Middle frontal gyrus (tissue), 1 donor: ENCODE results near the gene MTMR3.
"Not testable (repeated sequence)": the region's sequence is repeated elsewhere in the genome, so short reads cannot be mapped to it uniquely, and the experiment has no call there.

Source experiments
- DNase-seq: peaks from one replicate; pipeline ENCODE4 v3.0.0-alpha.2; 2015; ENCODE audit warnings: low spot score; ENCODE audit errors: extremely low spot score

Gene MTMR3

DNA sequence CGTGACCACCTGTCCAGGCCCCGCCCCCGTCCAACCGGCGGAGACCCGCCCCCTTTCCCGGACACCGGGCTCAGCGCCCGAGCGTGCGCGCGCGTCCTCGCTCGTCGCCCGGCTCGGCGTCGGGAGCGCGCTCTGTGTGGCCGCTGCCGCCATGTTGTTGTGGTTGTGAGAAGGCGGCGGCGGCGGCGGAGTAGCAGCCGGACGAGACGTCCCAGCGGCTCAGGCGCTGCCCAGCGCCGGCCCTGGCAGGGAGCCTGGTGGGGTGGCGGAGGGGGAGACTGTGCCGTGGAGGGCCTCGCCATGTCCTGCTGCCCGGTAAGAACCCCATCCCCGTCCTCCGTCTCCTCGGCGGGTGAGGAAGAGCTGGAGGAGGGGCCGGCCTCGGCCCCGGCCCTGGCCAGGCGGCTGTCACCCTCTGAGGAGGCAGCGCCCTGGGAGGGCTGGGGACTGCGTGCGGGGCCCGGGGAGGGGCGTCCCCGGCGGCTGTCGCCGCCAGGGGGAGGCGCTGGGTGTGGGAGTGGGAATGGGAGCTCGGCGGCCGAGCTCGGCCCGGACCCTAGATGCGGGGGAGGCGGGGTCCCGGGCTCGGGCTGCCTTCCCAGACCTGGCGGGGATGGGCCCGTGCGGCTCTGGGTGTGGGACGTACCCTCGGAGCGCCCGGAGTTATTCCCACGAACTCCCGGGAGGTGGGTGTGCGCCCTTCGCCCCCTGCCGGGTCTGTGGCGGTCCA lies at the start of gene MTMR3:
TSS of gene MTMR3 (plus strand) at position 130 of the 730 bp plus-strand sequence. CDS start 87,886 bp downstream, outside the sequence.
- peak; percentile 79 for DNase-seq

DNA sequence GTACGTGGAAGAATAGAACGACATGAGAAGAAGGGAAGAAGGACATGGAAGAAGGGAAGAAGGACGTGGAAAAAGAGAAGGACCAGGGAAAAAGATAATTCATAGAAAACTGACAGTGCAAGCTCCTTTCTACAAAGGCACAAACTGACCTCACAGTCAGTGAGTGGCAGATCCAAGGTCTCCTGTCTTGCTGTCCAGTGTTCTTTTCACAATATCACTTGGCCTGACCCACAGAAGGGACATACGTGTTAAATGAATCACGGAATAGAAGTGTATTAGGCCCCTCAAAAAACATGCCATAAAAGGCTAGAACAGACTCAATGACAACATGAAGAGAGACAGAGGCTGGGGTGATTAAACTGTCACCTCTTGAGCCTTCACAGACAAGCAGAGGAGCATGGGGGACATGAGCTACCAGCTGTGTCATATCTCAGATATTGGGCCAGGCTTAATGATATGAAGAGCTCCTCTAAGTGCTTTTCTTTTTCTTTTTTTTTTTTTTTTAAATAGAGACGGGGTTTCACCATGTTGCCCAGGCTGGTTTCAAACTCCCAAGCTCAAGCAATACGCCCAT lies 49.5 kb upstream of the MTMR3 start:
- DNase-seq: no peak

DNA sequence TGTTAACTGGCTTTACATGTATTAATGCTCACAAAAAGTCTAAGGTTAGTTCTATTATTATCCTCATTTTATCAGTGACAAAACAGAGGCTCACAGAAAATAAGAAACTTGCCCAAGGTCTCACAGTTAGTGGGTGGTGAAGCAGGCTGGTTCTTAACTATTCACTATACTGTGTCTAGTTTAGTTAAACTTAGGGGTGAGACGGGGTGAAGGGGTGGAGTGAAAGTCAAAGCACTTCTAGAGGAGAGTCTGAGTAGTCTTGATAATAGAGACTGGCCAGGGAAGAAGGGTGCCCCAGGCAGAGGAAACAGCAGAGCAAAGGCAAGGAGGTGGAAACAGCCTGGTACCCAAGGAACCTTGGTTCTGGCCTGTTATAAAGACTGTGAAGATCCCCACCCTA lies 48.9 kb upstream of the MTMR3 start:
- no peak for DNase-seq

DNA sequence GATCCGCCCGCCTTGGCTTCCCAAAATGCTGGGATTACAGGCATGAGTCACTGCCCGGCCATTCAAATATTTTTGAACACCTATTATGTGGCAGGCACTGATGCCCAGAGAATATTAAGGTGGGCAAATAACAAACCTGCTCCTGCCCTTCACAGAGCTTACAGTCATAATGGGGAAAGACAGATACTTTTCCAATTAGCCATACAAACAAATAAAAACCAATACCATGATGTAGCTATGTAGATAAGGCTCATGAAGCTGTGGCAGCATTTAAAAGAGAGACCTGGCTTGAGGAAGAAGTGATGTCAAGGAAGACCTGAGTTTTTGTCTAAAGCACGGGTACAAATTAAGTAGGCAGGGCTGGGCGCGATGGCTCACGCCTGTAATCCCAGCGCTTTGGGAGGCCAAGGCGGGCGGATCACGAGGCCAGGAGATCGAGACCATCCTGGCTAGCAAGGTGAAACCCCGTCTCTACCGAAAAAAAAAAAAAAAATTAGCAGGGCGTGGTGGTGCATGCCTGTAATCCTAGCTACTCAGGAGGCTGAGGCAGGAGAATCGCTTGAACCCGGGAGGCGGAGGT lies 46.1 kb upstream of the MTMR3 start:
- DNase-seq: not testable (repeated sequence)

DNA sequence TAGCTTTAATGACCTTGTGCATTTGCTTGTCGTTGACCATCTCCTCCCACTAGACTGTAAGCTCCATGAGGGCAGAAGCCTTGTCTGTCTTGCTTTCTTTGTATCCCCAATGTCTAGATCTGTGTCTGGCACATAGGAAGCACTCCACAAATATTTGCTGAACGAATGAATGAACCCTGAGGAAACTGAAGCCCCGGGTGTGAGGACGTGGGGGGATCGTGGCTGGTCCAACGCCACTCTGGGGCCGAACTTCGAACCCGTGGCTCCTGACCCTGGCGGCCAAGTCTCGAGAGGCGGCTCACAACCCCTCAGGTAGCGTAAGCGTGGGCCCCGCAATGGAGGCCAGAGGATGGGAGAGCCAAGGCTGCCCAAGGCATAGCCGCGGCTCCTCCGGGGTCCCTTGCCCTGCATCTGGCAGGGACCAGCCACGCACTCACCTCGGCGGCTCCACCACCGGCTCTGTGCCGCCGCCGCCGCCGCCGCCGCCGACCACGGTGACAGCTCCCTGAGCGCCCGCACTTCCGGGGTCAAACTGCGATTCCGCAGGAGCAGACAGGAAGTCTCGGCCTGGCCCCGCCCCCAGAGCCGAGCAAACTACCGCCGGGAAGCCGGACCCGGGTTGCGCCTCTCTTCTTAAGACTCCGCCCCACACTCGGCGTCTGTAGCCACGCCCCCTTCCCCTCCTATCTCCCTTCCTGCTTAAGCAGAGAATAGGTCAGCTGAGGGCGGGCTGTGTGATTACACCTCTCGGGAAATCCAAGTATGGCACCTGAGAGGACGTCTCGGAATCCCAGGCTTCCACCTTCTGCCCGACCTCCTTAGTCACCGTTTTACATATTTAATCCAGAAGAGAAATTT lies 45.0 kb upstream of the MTMR3 start, which contains the start of gene ASCC2:
TSS of gene ASCC2 (minus strand) at position 534 of the 858 bp plus-strand sequence. CDS start 5,949 bp downstream, outside the sequence.
- DNase-seq: peak; percentile 93

DNA sequence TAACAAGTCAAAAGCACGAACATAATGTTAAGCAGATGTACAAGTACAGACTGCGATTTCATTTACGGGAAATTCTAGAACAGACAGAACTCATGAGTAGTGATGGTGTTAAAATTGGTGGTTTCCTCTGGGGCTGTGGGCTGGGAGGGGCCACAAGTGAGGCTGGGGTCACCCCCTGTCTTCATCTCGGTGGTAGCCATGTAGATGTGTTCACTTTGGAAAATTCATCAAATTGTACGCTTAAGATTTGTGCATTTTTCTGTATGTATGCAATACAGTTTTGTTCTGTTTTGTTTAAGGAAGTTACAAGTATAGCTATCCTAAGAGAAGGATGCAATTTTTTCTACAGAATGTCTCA lies 44.4 kb upstream of the MTMR3 start:
- no peak for DNase-seq

DNA sequence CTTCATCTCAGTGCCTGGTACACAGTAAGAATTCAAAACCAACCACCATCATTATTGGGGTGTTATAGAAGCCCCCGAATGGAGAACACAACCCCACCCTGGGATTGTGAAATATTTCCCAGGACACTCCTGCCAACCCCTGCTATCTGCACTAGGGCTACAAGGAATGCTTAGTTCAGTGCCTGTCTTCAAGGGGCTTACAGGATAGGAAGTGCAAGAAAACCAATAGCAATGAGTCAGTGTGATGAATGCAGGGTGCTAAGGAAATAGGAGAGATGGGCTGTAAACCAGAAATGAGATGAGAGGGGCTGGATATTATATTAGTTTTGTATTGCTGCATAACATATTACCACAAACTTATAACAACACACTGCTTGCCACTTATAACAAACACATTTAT lies 43.9 kb upstream of the MTMR3 start:
- DNase-seq: no peak

DNA sequence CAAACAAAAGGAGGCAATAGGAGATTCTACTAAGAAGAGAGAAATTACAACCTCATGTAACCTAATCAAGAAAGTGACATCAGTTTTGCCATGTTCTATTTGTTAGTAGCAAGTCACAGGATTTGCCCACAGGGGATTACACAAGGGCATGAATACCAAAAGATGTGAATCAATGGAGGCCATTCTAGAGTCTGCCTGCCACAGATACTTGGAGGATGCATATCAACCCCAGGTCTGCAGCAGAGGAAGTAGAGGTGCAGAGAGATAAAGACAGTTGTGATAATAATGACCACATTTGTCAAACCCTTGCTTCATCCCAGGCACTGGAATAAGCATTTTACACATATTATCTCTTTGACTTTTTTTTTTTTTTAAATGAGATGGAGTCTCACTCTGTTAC lies 42.5 kb upstream of the MTMR3 start:
- no peak for DNase-seq

DNA sequence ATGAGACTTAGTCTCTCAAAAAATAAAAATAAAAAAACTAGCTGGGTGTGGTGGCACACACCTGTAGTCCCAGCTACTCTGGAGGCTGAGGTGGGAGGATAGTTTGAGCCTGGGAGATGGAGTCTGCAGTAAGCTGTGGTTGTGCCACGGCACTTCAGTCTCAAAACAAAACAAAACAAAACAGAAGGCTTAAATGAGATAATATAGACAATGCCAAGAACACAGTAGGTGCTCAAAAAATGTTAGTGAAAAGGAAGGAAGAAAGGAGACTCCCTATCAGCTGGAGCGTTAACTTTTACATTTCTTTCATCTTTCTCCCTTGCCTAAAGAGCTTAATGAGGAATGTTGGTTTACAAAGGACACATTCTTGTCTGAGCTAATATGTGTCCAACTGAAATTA lies 40.8 kb upstream of the MTMR3 start:
- no peak for DNase-seq

DNA sequence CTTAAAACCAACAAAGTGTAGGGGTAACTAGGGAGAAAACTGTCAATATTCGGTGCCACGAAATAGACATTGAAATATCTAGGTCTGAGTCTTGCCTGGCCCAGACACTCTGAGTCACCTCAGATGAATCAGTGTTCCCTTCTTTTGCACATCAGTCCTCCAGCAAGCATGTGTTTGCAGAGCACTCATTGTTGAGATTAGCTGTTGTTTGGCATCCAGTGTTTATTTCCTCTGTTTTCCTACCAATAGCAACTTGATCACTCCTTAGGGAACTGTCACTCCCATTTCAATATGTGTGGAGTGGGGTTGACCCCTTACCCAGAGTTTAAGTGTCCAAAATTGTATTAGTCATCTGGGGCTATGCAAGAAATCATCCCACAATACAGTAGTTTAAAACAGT lies 40.2 kb upstream of the MTMR3 start:
- no peak for DNase-seq

DNA sequence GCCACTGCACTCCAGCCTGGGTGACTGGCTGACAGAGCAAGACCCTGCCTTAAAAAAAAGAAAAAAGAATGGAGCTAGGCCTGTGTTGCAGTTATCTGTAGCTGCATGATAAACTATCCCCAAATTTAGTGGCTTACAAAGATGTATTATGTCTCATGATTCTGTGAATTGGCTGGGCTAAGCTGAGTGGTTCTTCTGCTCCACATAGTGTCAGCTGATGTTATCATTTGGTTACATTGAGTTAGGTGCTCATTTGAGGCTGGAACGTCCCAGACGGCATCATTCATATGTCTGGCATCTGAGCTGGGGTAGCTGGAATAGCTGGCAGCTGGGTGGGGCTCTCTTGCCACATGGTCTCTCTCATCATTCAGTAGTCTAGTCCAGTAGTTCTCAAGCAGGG lies 36.7 kb upstream of the MTMR3 start:
- no peak for DNase-seq

DNA sequence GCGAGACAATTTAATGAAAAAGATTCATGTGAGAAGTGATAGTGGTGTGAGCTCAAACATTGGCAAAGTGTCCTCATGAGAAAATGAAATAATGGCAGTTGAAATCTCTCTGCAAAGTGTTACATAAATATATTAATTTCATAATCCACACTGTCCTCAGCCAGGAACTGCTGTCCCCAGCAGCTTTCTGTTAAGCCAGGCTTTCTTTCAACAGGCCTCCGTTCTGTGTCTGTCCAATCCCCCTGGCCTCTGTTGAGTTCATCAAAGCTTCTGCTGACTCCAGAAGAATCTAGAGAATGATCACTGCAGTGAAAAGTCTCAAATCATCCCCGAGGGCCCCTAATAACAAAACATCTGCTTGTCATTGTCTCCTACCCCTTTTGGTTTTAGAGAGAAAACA lies 34.9 kb upstream of the MTMR3 start:
- no peak for DNase-seq

DNA sequence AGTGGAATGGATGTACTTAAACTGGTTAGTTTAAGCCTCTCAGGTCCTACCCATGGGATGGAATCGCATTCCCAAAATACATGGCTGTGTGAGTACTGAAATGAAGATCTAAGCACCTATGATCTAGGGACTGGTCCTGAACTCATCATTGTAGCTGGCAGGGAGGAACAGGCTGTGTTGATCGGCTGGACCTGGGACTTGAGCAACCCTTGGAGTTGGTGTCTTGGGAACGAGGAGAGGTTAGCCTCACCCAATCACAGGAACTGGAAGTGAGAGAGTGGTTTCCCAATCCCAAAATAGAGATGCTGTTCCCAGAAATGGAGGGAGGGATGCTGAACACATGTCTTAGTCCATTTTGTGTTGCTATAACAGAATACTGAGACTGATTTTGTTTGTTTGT lies 28.5 kb upstream of the MTMR3 start:
- no peak for DNase-seq

DNA sequence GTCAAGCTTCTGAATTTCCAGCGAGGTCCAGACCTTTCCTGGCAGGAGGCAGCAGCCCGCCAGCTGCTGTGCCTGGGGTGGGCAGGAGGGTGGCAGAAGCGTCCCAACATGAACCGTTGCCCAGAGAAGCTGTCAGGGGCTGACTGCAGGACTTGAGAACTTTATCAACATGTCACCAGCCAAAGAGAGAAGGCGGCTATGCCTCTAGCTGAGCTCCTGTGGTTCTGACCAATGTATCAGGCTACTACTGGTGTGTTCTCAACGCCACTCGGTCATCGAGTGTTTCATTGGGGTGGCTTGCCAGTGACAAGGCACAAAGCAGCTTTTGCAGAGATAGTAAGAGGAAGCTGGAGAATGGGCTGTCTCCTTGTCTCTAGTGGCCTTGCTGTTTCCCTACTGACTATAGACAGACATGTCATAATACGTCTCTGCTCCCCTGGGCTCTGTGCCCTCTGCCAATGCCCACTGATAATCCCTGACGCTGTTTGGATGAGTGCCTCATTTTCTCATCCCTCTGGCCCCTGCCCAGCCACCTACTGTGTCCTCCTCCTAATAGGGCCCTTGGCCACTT lies 27.3 kb upstream of the MTMR3 start:
- no peak for DNase-seq

DNA sequence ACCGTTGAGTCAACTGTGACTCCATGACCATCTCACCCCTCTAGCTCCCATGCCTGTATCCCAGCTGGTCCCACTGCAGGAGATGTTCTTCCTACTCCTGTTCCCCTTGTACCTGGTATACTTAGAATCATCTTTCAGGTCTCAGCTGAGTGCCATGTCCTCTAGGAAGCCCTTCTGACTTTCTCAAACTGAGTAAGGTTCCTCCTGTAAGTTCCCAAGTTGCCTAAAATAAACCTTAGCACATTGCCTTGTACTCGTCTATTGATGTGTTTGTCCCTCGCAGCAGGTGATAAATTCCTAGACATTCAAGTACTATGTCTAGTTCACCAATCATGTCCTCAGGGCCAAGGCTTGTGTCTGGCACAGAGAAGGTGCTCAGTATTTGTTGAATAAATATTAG lies 26.5 kb upstream of the MTMR3 start:
- DNase-seq: no peak

DNA sequence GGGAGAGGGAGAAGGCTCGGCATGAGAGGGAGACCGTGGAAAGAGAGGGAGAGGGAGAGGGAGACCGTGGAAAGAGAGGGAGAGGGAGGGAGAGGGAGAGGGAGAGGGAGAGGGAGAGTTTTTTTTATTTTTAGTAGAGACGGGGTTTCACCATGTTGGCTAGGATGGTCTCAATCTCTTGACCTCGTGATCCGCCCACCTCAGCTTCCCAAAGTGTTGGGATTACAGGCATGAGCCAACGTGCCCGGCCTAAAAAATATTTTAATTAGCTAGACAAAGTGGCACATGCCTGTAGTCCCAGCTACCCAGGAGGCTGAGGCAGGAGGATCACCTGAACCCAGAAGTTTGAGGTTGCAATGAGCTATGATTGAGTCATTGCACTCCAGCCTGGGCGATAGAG lies 23.9 kb upstream of the MTMR3 start:
- not testable (repeated sequence) for DNase-seq

DNA sequence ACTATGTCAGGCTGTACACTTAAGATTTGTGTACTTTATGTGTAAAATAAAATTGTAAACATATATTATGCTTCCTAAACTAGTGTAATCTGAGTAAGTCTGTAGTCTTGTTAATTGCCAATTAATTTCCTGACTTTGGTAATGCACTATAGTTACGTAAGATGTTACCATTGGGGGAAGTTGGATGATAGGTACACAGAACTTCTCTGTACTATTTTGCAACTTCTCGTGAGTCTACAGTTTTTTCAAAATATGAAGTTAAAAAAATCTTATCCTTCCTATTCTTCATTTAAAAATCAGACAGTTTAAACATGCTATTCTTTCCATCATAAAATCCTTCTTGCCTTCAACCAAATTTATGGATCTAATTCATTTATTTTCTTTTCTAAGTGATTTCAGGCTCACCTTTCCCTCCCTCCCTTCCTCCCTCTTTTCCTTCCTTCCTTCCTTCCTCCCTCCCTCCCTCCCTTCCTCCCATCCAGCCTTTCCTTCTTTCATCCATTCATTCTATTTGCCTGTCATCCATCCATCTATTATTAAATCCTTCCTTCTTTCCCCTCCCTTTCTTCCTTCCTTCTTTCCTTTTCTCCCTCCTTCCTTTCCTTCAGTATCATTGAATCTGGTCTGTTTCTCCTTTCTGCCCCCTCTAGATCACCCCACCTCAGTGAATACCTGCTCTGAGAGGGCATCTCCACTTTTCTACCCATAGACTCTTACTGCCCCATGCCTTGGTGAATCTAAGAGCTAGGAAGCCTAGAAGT lies 22.8 kb upstream of the MTMR3 start:
- no peak for DNase-seq

DNA sequence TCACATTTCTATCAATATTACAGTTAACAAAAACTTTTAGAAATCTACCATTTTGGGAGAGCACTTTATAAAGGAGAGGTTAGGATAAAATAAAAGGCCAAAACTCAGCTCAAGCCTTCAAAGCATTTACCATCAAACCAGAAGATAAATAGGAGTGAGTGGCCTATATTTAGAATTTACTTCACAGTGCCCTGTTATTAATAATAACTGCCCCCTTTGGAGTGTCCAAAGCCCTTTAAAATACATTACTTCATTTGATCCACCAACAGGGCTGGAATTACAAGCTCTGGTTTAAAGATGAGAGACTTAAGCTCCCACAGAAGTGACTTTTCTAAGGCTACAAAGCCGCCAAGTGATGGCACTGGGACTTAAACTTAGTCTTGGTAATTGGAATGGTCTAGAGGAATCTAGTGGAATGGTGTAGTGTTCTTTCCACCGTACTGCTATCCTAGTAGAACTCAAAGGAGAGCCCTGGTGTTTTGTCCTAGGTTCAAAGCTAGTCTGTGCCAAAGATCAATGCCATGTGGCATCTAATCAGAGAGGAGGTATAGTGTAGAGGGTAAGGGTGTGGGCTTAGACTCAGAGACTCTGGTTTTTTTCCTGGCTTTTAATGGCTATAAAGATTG lies 21.2 kb upstream of the MTMR3 start:
- no peak for DNase-seq

DNA sequence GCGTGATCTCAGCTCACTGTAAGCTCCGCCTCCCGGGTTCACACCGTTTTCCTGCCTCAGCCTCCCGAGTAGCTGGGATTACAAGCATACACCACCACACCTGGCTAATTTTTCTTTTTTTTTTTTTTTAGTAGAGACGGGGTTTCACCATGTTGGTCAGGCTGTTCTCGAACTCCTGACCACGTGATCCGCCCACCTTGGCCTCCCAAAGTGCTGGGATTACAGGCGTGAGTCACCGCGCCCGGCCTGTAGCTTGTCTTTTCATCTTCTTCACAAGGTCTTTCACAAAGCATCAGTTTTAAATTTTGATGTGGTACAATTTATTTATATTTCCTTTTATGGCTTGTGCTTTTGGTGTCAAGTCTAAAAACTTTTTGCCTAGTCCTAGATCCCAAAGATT lies 17.4 kb upstream of the MTMR3 start:
- DNase-seq: not testable (repeated sequence)

DNA sequence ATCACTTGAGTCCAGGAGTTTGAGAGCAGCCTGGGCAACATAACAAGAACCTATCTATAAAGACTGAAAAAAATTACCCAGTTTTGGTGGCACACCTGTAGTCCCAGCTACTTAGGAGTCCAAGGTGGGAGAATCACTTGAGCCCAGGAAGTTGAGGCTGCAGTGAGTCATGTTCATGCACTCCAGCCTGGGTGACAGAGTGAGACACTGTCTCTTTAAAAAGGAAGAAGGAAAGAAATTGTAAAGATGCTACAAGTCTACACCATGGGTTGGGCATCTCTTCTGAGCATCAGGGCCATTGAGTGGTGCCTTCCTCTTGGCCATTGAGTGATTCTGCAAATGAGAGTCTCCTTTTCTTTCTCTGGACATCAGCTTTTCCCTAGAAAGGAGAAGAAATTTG lies 15.7 kb upstream of the MTMR3 start:
- no peak for DNase-seq
